ENCODE measurements around the gene CASP5.
"Not testable (repeated sequence)": the region's sequence is repeated elsewhere in the genome, so short reads cannot be mapped to it uniquely, and the experiment has no call there.

- not testable (repeated sequence) for TF ChIP-seq ZNF600 (tag by site-specific recombination; IDR thresholded peaks at IDR 0.05); ZNF76 (tag by site-specific recombination; IDR thresholded peaks at IDR 0.05; ENCODE audit: borderline replicate concordance, low read depth); PATZ1 (tag by site-specific recombination; IDR thresholded peaks at IDR 0.05); CTCF (tag by site-specific recombination; IDR thresholded peaks at IDR 0.05); ZNF280D (tag by site-specific recombination; IDR thresholded peaks at IDR 0.05); ZBTB26 (tag by site-specific recombination; optimal IDR thresholded peaks at IDR 0.05); PBX3 (CRISPR knock-in tag; IDR thresholded peaks at IDR 0.05)
Observed at GRCh38 chr11:104972924-104973323, 50.0 kb downstream of the CASP5 start.
